Trophoblast cell (in vitro differentiated cells and primary cell): ENCODE data around the gene DYNC2I2.

Experiments used
- DNase-seq, 2 donors: peaks; one replicate each; pipeline ENCODE4 v3.0.0-alpha.2; 2016
- H2AFZ ChIP-seq: 2 replicates; pipeline ENCODE4 v1.6.1; 2013; ENCODE audit warnings: low read length, moderate library complexity, mild to moderate bottlenecking; ENCODE audit not compliant: insufficient read depth, poor library complexity
- H2AK5ac ChIP-seq: 2 replicates; pipeline ENCODE4 v1.6.1; 2013; ENCODE audit warnings: mild to moderate bottlenecking, low read length
- H2BK120ac ChIP-seq: 2 replicates; pipeline ENCODE4 v1.6.1; 2013; ENCODE audit warnings: low read length, mild to moderate bottlenecking, moderate library complexity; ENCODE audit not compliant: insufficient read depth, poor library complexity
- H2BK12ac ChIP-seq: 2 replicates; pipeline ENCODE4 v1.6.1; 2013; ENCODE audit warnings: mild to moderate bottlenecking, low read length, moderate library complexity
- H2BK5ac ChIP-seq: 2 replicates; pipeline ENCODE4 v1.6.1; 2013; ENCODE audit warnings: low read length, low read depth, moderate library complexity, mild to moderate bottlenecking; ENCODE audit not compliant: poor library complexity
- H3K14ac ChIP-seq: 2 replicates; pipeline ENCODE4 v1.6.1; 2013; ENCODE audit warnings: mild to moderate bottlenecking, low read length
- H3K18ac ChIP-seq: 2 replicates; pipeline ENCODE4 v1.6.1; 2013; ENCODE audit warnings: mild to moderate bottlenecking, low read length
- H3K23ac ChIP-seq: 2 replicates; pipeline ENCODE4 v1.6.1; 2013; ENCODE audit warnings: low read length
- H3K27ac ChIP-seq: 2 replicates; pipeline ENCODE4 v1.5.1; 2013; ENCODE audit warnings: low read depth, mild to moderate bottlenecking, inconsistent platforms, low read length, moderate library complexity
- H3K27me3 ChIP-seq: 2 replicates; pipeline ENCODE4 v1.6.1; 2013; ENCODE audit warnings: inconsistent platforms, mild to moderate bottlenecking, low read length, moderate library complexity; ENCODE audit not compliant: insufficient read depth
- H3K36me3 ChIP-seq, 2 experiments: 1 replicate in 1 of 2; 2 replicates in 1 of 2; pipeline ENCODE4 v1.6.1; 2013; ENCODE audit warnings: low read length in 2 of 2, mild to moderate bottlenecking in 2 of 2, moderate library complexity in 1 of 2; ENCODE audit not compliant: insufficient read depth in 2 of 2, control insufficient read depth in 1 of 2
- H3K4ac ChIP-seq: 2 replicates; pipeline ENCODE4 v1.6.1; 2013; ENCODE audit warnings: low read depth, mild to moderate bottlenecking, low read length, moderate library complexity
- H3K4me1 ChIP-seq, 2 experiments: 1 replicate in 1 of 2; 2 replicates in 1 of 2; pipeline ENCODE4 v1.6.1; 2013; ENCODE audit warnings: low read length in 2 of 2, mild to moderate bottlenecking in 2 of 2, moderate library complexity in 1 of 2; ENCODE audit not compliant: insufficient read depth in 2 of 2, control insufficient read depth in 1 of 2
- H3K4me2 ChIP-seq: 2 replicates; pipeline ENCODE4 v1.6.1; 2013; ENCODE audit warnings: inconsistent platforms, mild to moderate bottlenecking, low read length, moderate library complexity
- H3K4me3 ChIP-seq: 2 replicates; pipeline ENCODE4 v1.5.1; 2013; ENCODE audit warnings: mild to moderate bottlenecking, low read depth, low read length, inconsistent platforms
- H3K79me1 ChIP-seq: one replicate; pipeline ENCODE4 v1.6.1; 2013; ENCODE audit warnings: low read length
- H3K79me2 ChIP-seq: 2 replicates; pipeline ENCODE4 v1.6.1; 2013; ENCODE audit warnings: low read length, mild to moderate bottlenecking; ENCODE audit not compliant: control insufficient read depth, insufficient read depth, poor library complexity
- H3K9ac ChIP-seq: 2 replicates; pipeline ENCODE4 v1.6.1; 2013; ENCODE audit warnings: mild to moderate bottlenecking, low read length
- H3K9me3 ChIP-seq: 2 replicates; pipeline ENCODE4 v1.6.1; 2013; ENCODE audit warnings: low read depth, mild to moderate bottlenecking, control low read depth, inconsistent platforms, low read length; ENCODE audit not compliant: insufficient read depth
- H4K12ac ChIP-seq: 2 replicates; pipeline ENCODE4 v1.6.1; 2013; ENCODE audit warnings: low read depth, mild to moderate bottlenecking, low read length, moderate library complexity
- H4K8ac ChIP-seq: 2 replicates; pipeline ENCODE4 v1.6.1; 2013; ENCODE audit warnings: low read depth, mild to moderate bottlenecking, low read length, moderate library complexity
- H4K91ac ChIP-seq: one replicate; pipeline ENCODE4 v1.6.1; 2013; ENCODE audit warnings: low read depth, mild to moderate bottlenecking, low read length, moderate library complexity
- WGBS: extraction: QIAGEN DNeasy Blood & Tissue Kit; methylation state at CpG from one replicate; pipeline ENCODE4 v1.1.7; 2013; ENCODE audit warnings: missing lambda C conversion rate; ENCODE audit not compliant: insufficient read length, insufficient coverage; ENCODE audit errors: extremely low coverage; 5-methylcytosine and 5-hydroxymethylcytosine counted together

Gene DYNC2I2

GRCh38 chr9:128611600-128612394 lies 44.9 kb downstream of the DYNC2I2 start:
- H3K4ac ChIP-seq: no peak overlapping the region
- H3K4me1 ChIP-seq: no peaks in the 10 kb centered on the region
- H3K79me1 ChIP-seq: no peaks in the 10 kb centered on the region
- H3K79me2 ChIP-seq: no peaks in the 10 kb centered on the region
- no CpG with 5 or more reads among the region's 12 CpGs for WGBS
- H2AK5ac ChIP-seq: no peak overlapping the region
- no peak overlapping the region for H4K12ac ChIP-seq
- H3K27me3 ChIP-seq: no peaks in the 10 kb centered on the region
- H2BK5ac ChIP-seq: no peak overlapping the region
- peaks cover 58 to 81% of the 10 kb centered on the region in 2 experiments for H3K36me3 ChIP-seq
- H4K91ac ChIP-seq: no peak overlapping the region
- H3K14ac ChIP-seq: no peak overlapping the region
- H3K4me2 ChIP-seq: no peak overlapping the region
- H3K27ac ChIP-seq: no peak overlapping the region
- H3K9ac ChIP-seq: no peak overlapping the region
- DNase-seq: no peak
- peak overlapping the region; percentile 35 for H3K4me3 ChIP-seq
- no peak overlapping the region for H3K18ac ChIP-seq
- no peak overlapping the region for H4K8ac ChIP-seq
- H2BK120ac ChIP-seq: no peak overlapping the region
- no peak overlapping the region for H3K23ac ChIP-seq
- no peak overlapping the region for H2AFZ ChIP-seq
- H3K9me3 ChIP-seq: no peaks in the 10 kb centered on the region
- no peak overlapping the region for H2BK12ac ChIP-seq

- H3K4me3 ChIP-seq: no peak overlapping the region
- no peak overlapping the region for H3K18ac ChIP-seq
- H4K91ac ChIP-seq: no peak overlapping the region
- no peak overlapping the region for H3K4ac ChIP-seq
- no peak overlapping the region for H3K14ac ChIP-seq
- no peak overlapping the region for H2BK120ac ChIP-seq
- H2BK5ac ChIP-seq: no peak overlapping the region
- no peak overlapping the region for H2AK5ac ChIP-seq
- no peak overlapping the region for H2BK12ac ChIP-seq
- no peaks in the 10 kb centered on the region for H3K79me1 ChIP-seq
- no peak overlapping the region for H3K4me2 ChIP-seq
- no peak for DNase-seq
- no peaks in the 10 kb centered on the region for H3K9me3 ChIP-seq
- no peaks in the 10 kb centered on the region for H3K4me1 ChIP-seq
- H3K79me2 ChIP-seq: no peaks in the 10 kb centered on the region
- WGBS: no CpG with 5 or more reads among the region's 3 CpGs
- H3K27ac ChIP-seq: no peak overlapping the region
- H2AFZ ChIP-seq: no peak overlapping the region
- H3K27me3 ChIP-seq: no peaks in the 10 kb centered on the region
- no peak overlapping the region for H4K8ac ChIP-seq
- no peak overlapping the region for H3K23ac ChIP-seq
- no peak overlapping the region for H4K12ac ChIP-seq
- H3K9ac ChIP-seq: no peak overlapping the region
- H3K36me3 ChIP-seq: peaks cover 55 to 79% of the 10 kb centered on the region in 2 experiments
Measured at GRCh38 chr9:128610897-128611296, 45.8 kb downstream of the DYNC2I2 start.

- no peak overlapping the region for H4K8ac ChIP-seq
- H3K9me3 ChIP-seq: no peaks in the 10 kb centered on the region
- no peak overlapping the region for H3K27ac ChIP-seq
- no peak overlapping the region for H2BK120ac ChIP-seq
- no peak overlapping the region for H2BK12ac ChIP-seq
- H3K4me1 ChIP-seq: no peaks in the 10 kb centered on the region
- no peak overlapping the region for H3K23ac ChIP-seq
- no peak overlapping the region for H3K4me2 ChIP-seq
- peaks cover 50 to 74% of the 10 kb centered on the region in 2 experiments for H3K36me3 ChIP-seq
- no peak overlapping the region for H2AK5ac ChIP-seq
- H3K18ac ChIP-seq: no peak overlapping the region
- H2BK5ac ChIP-seq: no peak overlapping the region
- no peaks in the 10 kb centered on the region for H3K27me3 ChIP-seq
- H4K91ac ChIP-seq: no peak overlapping the region
- H3K4ac ChIP-seq: no peak overlapping the region
- H3K79me2 ChIP-seq: no peaks in the 10 kb centered on the region
- no peaks in the 10 kb centered on the region for H3K79me1 ChIP-seq
- no CpG with 5 or more reads among the region's 16 CpGs for WGBS
- peak overlapping the region; percentile 3 for H3K4me3 ChIP-seq
- H3K14ac ChIP-seq: no peak overlapping the region
- H4K12ac ChIP-seq: no peak overlapping the region
- H3K9ac ChIP-seq: no peak overlapping the region
- no peak overlapping the region for H2AFZ ChIP-seq
- no peak for DNase-seq
Measured at GRCh38 chr9:128607642-128608350, 48.9 kb downstream of the DYNC2I2 start.

- H3K79me2 ChIP-seq: no peaks in the 10 kb centered on the region
- H2AK5ac ChIP-seq: no peak overlapping the region
- H3K9ac ChIP-seq: peak overlapping the region; percentile 40
- H4K12ac ChIP-seq: no peak overlapping the region
- no peak overlapping the region for H3K18ac ChIP-seq
- DNase-seq: no peak
- H3K4me2 ChIP-seq: peak overlapping the region; percentile 10
- H3K4me3 ChIP-seq: no peak overlapping the region
- H3K27me3 ChIP-seq: no peaks in the 10 kb centered on the region
- H3K79me1 ChIP-seq: no peaks in the 10 kb centered on the region
- no peak overlapping the region for H3K14ac ChIP-seq
- no peak overlapping the region for H4K8ac ChIP-seq
- H2AFZ ChIP-seq: no peak overlapping the region
- no peak overlapping the region for H3K4ac ChIP-seq
- H3K23ac ChIP-seq: peak overlapping the region; percentile 88
- no peak overlapping the region for H2BK5ac ChIP-seq
- H3K4me1 ChIP-seq: no peaks in the 10 kb centered on the region
- peaks cover 50 to 68% of the 10 kb centered on the region in 2 experiments for H3K36me3 ChIP-seq
- peaks cover 2% of the 10 kb centered on the region for H3K9me3 ChIP-seq
- no peak overlapping the region for H2BK12ac ChIP-seq
- no peak overlapping the region for H3K27ac ChIP-seq
- no peak overlapping the region for H2BK120ac ChIP-seq
- WGBS: no CpG with 5 or more reads among the region's 8 CpGs
- no peak overlapping the region for H4K91ac ChIP-seq
Measured at GRCh38 chr9:128603697-128604096, 53.0 kb downstream of the DYNC2I2 start.
